ENCODE measurements around the gene CMTM8.
A peak's percentile ranks its signal among the peaks of the same experiment; 100 is the strongest.

The CMTM8 gene

GRCh38 chr3:32280262-32280910, 41.9 kb downstream of the CMTM8 start:
- DNase-seq: no peak

DNA sequence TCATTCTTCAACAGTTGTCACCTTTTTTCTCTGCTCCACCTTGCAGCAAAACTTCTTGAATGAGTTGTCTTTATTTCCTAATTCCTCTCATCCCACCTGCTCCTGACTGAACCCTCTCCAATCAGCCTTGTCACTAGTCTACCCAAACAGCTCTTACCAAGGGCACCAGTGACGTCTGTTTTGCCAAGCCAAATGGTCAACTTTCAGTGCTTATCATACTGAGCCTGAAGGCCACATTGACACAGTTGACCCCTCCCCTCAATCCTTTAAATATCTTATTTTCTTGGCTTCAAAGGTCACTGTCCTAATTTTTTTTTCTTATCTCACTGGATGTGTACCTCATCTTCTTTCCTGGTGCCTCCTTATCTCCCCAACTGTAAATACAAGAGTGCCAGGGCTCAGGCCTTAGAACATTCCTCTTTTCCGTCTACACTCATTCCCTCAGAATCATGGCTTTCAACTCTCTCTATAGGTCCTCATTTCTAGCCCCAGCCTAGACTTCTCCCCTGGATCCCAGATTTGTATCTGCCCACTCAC, 43.2 kb downstream of the CMTM8 start:
- no peak for DNase-seq

- DNase-seq: no peak
These were observed 44.2 kb downstream of the CMTM8 start for GRCh38 chr3:32282578-32283154.

GRCh38 chr3:32283304-32283703, 44.8 kb downstream of the CMTM8 start:
- DNase-seq: no peak

- no peak for DNase-seq
These were observed 46.1 kb downstream of the CMTM8 start for GRCh38 chr3:32284443-32285212.

DNA sequence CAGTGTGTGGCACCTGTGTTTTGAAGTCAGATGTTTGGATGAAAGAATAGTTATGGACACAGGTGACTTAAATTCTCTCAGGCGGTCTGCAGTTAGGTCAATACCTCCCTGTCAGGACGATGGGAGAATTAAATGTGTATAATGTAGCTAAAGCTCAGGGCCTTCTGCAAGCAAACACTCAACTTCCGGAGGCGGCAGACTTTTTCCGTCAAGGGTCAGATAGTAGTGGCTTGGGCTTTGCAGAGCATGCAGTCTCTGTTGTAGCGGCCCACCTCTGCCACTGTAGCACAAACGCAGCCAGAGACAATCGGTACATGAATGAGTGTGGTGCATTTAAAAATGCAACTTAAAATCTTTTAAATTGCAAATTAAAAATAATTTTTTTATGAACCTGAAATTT, 47.4 kb downstream of the CMTM8 start:
- no peak for DNase-seq

DNA sequence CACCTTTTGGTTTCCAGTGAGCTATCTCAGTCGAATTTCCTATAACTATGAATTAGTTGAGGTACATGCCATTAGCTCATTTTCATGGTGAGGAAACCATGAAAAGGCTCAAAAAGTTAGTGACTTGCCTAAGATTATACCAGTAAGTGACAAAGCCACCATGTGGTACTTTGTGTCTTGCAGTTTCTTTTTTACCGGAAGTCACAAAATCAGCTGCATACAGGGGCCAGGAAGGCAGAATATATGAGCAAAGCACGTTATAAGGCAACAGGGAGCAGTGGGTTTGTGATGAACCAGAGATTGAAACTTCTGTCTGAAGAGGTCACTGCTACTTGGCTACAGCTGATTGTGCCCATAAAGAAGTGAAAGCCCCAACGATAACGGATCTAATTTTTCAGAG, 50.3 kb downstream of the CMTM8 start:
- no peak for DNase-seq

DNA sequence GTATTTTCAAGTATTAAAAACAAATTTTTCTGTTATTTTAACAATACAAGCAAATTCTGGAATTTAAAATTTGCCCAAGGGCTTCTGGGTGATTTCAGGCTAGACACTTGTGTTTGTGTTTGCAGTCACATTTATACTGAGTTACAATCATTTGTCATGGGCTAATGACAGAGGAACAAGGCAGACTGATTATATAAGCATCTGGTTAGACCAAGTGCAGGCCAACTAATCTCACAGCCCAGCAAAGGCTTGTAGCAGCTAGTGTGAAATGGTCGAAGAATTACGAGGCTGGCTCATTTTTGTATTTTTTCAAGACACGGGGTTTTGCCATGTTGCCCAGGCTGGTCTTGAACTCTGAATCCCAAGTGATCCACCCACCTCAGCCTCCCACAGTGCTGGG, 52.1 kb downstream of the CMTM8 start:
- no peak for DNase-seq

DNA sequence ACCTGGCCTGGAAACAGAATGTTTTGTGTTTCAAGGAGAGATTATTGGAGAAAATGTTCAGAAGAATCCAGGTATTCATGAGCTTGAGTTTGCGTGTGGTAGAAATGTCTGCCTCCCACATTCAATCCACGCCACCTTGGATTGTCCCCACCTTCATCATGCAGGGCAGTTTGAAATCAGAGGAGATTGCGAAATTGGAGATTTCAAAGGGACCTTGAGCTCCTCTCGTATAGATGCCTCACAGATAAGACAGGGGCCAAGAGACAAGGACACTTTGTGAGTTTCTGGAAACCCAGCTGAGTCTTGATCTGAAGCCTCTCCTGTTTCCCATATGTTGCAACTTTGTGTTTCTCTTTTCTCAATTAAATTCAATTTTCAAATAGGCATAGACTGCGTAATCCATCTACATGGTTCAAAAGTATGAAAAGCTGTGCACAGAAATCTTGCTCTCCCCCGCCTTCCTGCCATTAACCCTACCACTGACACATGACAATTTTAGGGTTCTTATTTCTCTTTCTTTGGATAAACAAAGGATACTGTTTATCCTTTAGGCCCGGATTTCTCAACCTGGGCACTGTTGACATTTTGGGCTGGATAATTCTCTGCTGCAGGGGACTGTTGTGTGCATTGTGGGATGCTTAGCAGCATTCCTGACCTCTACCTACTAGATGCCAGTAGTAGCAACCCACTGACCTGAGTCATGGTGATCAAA, 53.8 kb downstream of the CMTM8 start:
- no peak for DNase-seq

GRCh38 chr3:32293903-32294302, 55.4 kb downstream of the CMTM8 start:
- no peak for DNase-seq

- peak; percentile 58 for DNase-seq
These were observed 58.0 kb downstream of the CMTM8 start for GRCh38 chr3:32296251-32297204.

- peak; percentile 42 for DNase-seq
These were observed 58.9 kb downstream of the CMTM8 start for GRCh38 chr3:32297366-32297765.

- DNase-seq: no peak
These were observed 62.9 kb downstream of the CMTM8 start for GRCh38 chr3:32301426-32301825.

DNA sequence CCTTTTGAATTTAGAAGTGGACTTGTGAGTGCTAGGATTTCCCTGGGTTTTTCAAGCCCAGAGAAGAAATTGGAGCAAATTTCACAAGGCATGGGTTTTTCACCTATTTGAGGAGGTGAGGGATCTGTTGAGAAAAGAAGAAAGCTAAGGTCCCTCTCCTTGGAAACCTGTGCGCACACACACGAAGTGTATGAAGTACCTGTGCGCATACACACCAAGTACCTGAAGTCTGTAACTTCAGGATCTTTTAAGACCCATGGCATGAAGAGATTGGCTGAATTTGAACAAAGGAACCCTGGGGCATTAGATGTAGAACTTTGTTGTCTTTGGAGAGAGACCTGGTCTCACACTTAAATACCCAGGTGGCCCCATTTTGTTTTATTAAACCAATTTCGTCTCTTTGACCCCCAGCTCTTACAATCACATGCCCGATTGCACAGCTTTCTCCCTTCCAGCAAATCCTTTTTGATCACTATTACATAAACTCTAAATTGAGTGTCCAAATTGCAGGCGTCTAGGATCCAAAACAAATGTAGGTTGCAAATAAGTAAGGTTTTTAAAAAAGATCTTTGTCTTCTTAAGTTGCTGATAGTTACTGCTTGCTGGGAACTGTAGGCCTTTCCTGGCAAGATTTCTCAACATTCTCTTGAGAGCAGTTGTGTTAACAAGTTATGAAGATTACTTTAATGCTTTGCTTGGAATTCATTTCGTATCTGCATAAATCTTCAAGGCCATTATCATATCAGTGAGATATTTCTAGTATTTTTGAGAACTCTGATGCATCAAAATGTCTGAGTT, 64.3 kb downstream of the CMTM8 start:
- no peak for DNase-seq

DNA sequence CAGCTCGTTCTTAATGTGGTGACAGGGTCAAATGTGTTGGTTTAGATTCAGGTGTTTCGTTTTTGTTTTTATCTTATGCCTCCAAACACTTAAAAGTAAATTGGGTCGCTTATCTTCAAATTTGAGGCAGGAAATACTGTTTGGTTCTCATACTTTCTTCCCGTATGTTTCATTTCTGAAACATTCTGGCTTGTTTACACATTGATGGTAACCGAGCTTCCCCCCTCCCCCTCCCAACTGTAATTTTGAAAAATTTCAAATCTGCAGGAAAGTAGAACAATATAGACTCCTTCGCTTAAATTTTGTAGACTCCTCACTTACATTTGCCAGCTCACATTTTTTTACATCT, 64.9 kb downstream of the CMTM8 start:
- no peak for DNase-seq

- no peak for DNase-seq
These were observed 65.7 kb downstream of the CMTM8 start for GRCh38 chr3:32303977-32304881.

DNA sequence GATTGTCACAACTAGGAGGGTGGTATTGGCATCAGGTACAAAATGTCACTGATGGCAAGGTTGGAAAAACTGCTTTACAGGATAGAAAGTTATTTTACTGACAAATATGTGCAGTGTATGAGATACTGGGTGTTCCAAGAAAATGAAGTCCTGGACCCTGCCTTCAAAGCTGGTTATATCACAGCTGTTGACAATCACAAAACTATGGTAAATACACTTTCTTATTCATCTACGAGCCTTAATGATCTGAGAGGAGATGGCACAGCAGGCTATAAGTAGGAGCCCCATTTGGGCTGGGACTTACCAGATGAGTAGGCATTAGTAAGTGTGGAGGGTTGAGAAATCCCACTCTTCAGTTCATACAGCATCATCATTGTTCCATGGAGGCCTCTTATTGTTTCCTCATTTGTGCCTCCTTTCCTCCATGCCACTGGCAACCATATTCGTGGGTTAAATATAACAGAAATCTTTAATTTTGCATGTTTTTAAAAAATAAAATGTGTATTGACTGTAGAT, 66.9 kb downstream of the CMTM8 start:
- DNase-seq: no peak

DNA sequence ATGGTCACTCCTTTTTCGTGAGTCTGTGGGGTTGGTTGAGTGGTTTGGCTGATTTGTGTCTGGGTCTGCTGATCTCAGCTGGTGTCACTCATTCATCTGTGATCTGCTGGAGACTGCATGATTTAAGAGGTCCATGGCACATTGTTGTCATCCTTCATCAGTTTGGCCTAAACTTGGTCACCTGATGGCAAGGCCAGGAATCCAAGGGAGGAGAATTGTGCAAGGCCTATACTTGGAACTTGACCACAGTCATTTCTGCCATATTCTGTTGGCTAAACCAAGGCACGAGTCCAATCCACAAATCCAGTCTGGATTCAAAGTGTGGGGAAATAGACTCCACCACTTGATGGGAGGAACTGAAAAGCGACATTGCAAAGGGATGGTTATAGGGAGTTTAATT, 67.6 kb downstream of the CMTM8 start:
- no peak for DNase-seq

GRCh38 chr3:32307591-32307990, 69.1 kb downstream of the CMTM8 start:
- DNase-seq: no peak

GRCh38 chr3:32308378-32308777, 69.9 kb downstream of the CMTM8 start:
- DNase-seq: no peak
